Liver (tissue), 3 donors: ENCODE data around the gene FAM78B.

Experiments
- ATF3 ChIP-seq: IDR thresholded peaks from 2 replicates; pipeline ENCODE4 v1.6.1; 2016; ENCODE audit warnings: antibody characterized with exemption
- CTCF ChIP-seq: fragments of 150-350 bp; IDR thresholded peaks from 2 replicates; pipeline ENCODE4 v1.5.1; 2017; ENCODE audit warnings: improper control_type of control experiment, low read depth, low read length; ENCODE audit not compliant: missing input control
- FOXA1 ChIP-seq: IDR thresholded peaks from 2 replicates; pipeline ENCODE4 v1.6.1; 2016; ENCODE audit warnings: antibody characterized with exemption
- FOXA2 ChIP-seq: IDR thresholded peaks from 2 replicates; pipeline ENCODE4 v1.6.1; 2016; ENCODE audit warnings: antibody characterized with exemption
- GABPA ChIP-seq, 2 donors: IDR thresholded peaks in 1 of 2; conservative IDR thresholded peaks in 1 of 2; 2 replicates each; pipeline ENCODE4 v1.6.1; 2016; ENCODE audit warnings: antibody characterized with exemption in 2 of 2, mild to moderate bottlenecking in 1 of 2, moderate library complexity in 1 of 2
- MAX ChIP-seq: IDR thresholded peaks from 2 replicates; pipeline ENCODE4 v1.6.1; 2016; ENCODE audit warnings: antibody characterized with exemption
- RAD21 ChIP-seq, 2 donors: IDR thresholded peaks; 2 replicates each; pipeline ENCODE4 v1.6.1; 2016; ENCODE audit warnings: antibody characterized with exemption in 2 of 2, mild to moderate bottlenecking in 2 of 2
- REST ChIP-seq: IDR thresholded peaks from 2 replicates; pipeline ENCODE4 v1.6.1; 2016; ENCODE audit warnings: antibody characterized with exemption, mild to moderate bottlenecking
- RXRA ChIP-seq, 2 donors: IDR thresholded peaks; 2 replicates each; pipeline ENCODE4 v1.6.1; 2017 to 2018; ENCODE audit warnings: antibody characterized with exemption in 2 of 2, mild to moderate bottlenecking in 1 of 2
- TAF1 ChIP-seq: conservative IDR thresholded peaks from 2 replicates; pipeline ENCODE4 v1.6.1; 2016; ENCODE audit warnings: antibody characterized with exemption, mild to moderate bottlenecking
- YY1 ChIP-seq: IDR thresholded peaks from 2 replicates; pipeline ENCODE4 v1.6.1; 2016; ENCODE audit warnings: antibody characterized with exemption, mild to moderate bottlenecking
- donor health status: healthy.
- donor health status: healthy.

- TF ChIP-seq CTCF (no peak), RAD21 (IDR thresholded peaks at IDR 0.05) (no peak), YY1 (no peak), MAX (no peak), REST (no peak), ATF3 (no peak), GABPA (IDR thresholded peaks at IDR 0.05 in 1 of 2, conservative IDR thresholded peaks at IDR 0.05 in 1 of 2) (no peak), RXRA (IDR thresholded peaks at IDR 0.05) (no peak), TAF1 (no peak), FOXA1 (no peak), FOXA2 (no peak)
These were observed 35.7 kb upstream of the FAM78B start for GRCh38 chr1:166202546-166202945.
